K562 (cell line): ENCODE measurements around the gene ERVH48-1. TPM values are rescaled to one million over a fixed set of nuclear protein-coding genes. Genes with fewer than 3 reads are reported as not detected.

Source experiments
- ATAC-seq: fragments of 200-7000 bp; cut with Tn5 transposase; 3 replicates; pipeline ENCODE4 v1.9.1; 2020; ENCODE audit warnings: moderate library complexity
- BruUV-seq: library from RNA; stranded (reverse); fragments of 400-500 nt; replicated peaks from 2 replicates; lab custom pipeline; 2021; lab: Mats Ljungman, UMichigan
- CTCF ChIA-PET: fragments of 300-600 bp; formaldehyde crosslinking; extraction: SDS; loops from one replicate; lab custom pipeline; 2021; ENCODE audit warnings: low intra/inter-chr PET ratio; lab: Yijun Ruan, JAX
- POLR2A ChIA-PET: fragments of 300-600, 350-650 bp; sonication (Branson Sonifier 250); formaldehyde crosslinking; extraction: SDS; loops from one replicate; lab custom pipeline; 2021; ENCODE audit warnings: antibody characterized with exemption, inconsistent platforms; lab: Yijun Ruan, JAX
- DNase-seq, 4 experiments: peaks; one replicate each; pipeline versions ENCODE4 v3.0.0 to v3.0.0-alpha.2; 2011 to 2018; ENCODE audit warnings: low spot score in 3 of 4, mixed read lengths in 3 of 4; ENCODE audit errors: extremely low read depth in 1 of 4
- FAIRE-seq: peaks from 2 replicates; lab custom pipeline; 2011; peaks lifted over from hg19 to GRCh38; lab: Jason Lieb, UNC
- H2AFZ ChIP-seq: 2 replicates; pipeline ENCODE4 v1.6.0; 2011; ENCODE audit warnings: low read depth, low read length, control low read depth, inconsistent platforms
- H3K27ac ChIP-seq: fragments of 200-600 bp; 3 replicates; pipeline ENCODE4 v1.8.0; 2011; ENCODE audit warnings: low read depth, mild to moderate bottlenecking, control low read depth, inconsistent platforms, low read length, moderate library complexity, mixed read lengths; ENCODE audit errors: extremely low read depth
- H3K27me3 ChIP-seq, 2 experiments: fragments of 300-600 bp in 1 of 2; 2 replicates in 1 of 2; 3 replicates in 1 of 2; pipeline versions ENCODE4 v1.6.0 to v1.8.0; 2011; ENCODE audit warnings: inconsistent platforms in 2 of 2, low read length in 2 of 2, mild to moderate bottlenecking in 1 of 2, mixed read lengths in 1 of 2, moderate library complexity in 1 of 2; ENCODE audit not compliant: control insufficient read depth in 2 of 2, insufficient read depth in 2 of 2
- H3K36me3 ChIP-seq: fragments of 300-600 bp; 3 replicates; pipeline ENCODE4 v1.8.0; 2011; ENCODE audit warnings: mild to moderate bottlenecking, low read length, inconsistent platforms; ENCODE audit not compliant: control insufficient read depth, insufficient read depth
- H3K4me1 ChIP-seq, 2 experiments: fragments of 200-600 bp in 1 of 2; replicated peaks in 1 of 2; 2 replicates in 1 of 2; 3 replicates in 1 of 2; pipeline versions ENCODE4 v1.5.1 to v1.8.0; 2011; ENCODE audit warnings: inconsistent platforms in 2 of 2, low read length in 2 of 2, mild to moderate bottlenecking in 1 of 2, mixed read lengths in 1 of 2, moderate library complexity in 1 of 2; ENCODE audit not compliant: control insufficient read depth in 2 of 2, insufficient read depth in 2 of 2
- H3K4me2 ChIP-seq: 2 replicates; pipeline ENCODE4 v1.6.1; 2011; ENCODE audit warnings: low read length, control low read depth, inconsistent platforms, mixed read lengths; ENCODE audit not compliant: insufficient read depth
- H3K4me3 ChIP-seq: fragments of 200-600 bp; sonication (generic), shearing (Covaris generic); 2 replicates; pipeline ENCODE4 v1.5.1; 2016; ENCODE audit warnings: control low read depth, inconsistent platforms
- H3K79me2 ChIP-seq: fragments of 200-600 bp; 3 replicates; pipeline ENCODE4 v1.8.0; 2011; ENCODE audit warnings: low read length, inconsistent platforms; ENCODE audit not compliant: control insufficient read depth, insufficient read depth
- H3K9ac ChIP-seq, 2 experiments: 2 replicates each; pipeline versions ENCODE4 v1.6.0 to v1.6.1; 2011; ENCODE audit warnings: low read depth in 2 of 2, low read length in 2 of 2, control low read depth in 1 of 2, inconsistent platforms in 1 of 2, mild to moderate bottlenecking in 1 of 2, mixed read lengths in 1 of 2; ENCODE audit not compliant: insufficient read depth in 1 of 2
- H3K9me1 ChIP-seq: one replicate; pipeline ENCODE4 v1.6.0; 2011; ENCODE audit warnings: inconsistent platforms, mild to moderate bottlenecking, low read length, moderate library complexity; ENCODE audit not compliant: control insufficient read depth, insufficient read depth
- H3K9me3 ChIP-seq: replicated peaks from 2 replicates; pipeline ENCODE4 v1.5.1; 2011; ENCODE audit warnings: low read depth, low read length, inconsistent platforms; ENCODE audit not compliant: control insufficient read depth, insufficient read depth
- H4K20me1 ChIP-seq: replicated peaks from 2 replicates; pipeline ENCODE4 v1.6.1; 2011; ENCODE audit warnings: low read length, inconsistent platforms, mixed read lengths; ENCODE audit not compliant: control insufficient read depth, insufficient read depth
- DPF2 ChIP-seq: fragments of 450-650 bp; IDR thresholded peaks from 2 replicates; pipeline ENCODE4 v1.6.1; 2016
- MAFG ChIP-seq: fragments of 450-650 bp; conservative IDR thresholded peaks from 2 replicates; pipeline ENCODE4 v1.6.1; 2016; ENCODE audit warnings: missing genetic modification characterization, missing compliant biosample characterization
- MED1 ChIP-seq: sonication (generic); formaldehyde crosslinking; IDR thresholded peaks from 2 replicates; pipeline ENCODE4 v1.8.1; 2023; ENCODE audit warnings: missing genetic modification reagents, borderline replicate concordance
- OTX1 ChIP-seq: fragments of 450-650 bp; formaldehyde crosslinking; IDR thresholded peaks from 2 replicates; pipeline ENCODE4 v1.4.0; 2022; ENCODE audit warnings: mild to moderate bottlenecking
- RBM39 ChIP-seq: fragments of 200-400 bp; formaldehyde crosslinking; optimal IDR thresholded peaks from 2 replicates; pipeline ENCODE3; 2018; ENCODE audit warnings: low read depth, low read length
- TAL1 ChIP-seq: fragments of 450-650 bp; IDR thresholded peaks from 2 replicates; pipeline ENCODE4 v1.6.1; 2016; ENCODE audit warnings: mild to moderate bottlenecking
- TCF7 ChIP-seq: sonication (generic); IDR thresholded peaks from 2 replicates; pipeline ENCODE4 v1.6.1; 2016; ENCODE audit warnings: antibody characterized with exemption, borderline replicate concordance
- U2AF2 ChIP-seq: fragments of 200-400 bp; formaldehyde crosslinking; optimal IDR thresholded peaks from 2 replicates; pipeline ENCODE3; 2017; ENCODE audit warnings: low read depth, mild to moderate bottlenecking, low read length
- ZC3H8 ChIP-seq: fragments of 450-650 bp; IDR thresholded peaks from 2 replicates; pipeline ENCODE4 v1.6.1; 2017
- ZEB2 ChIP-seq: fragments of 450-650 bp; IDR thresholded peaks from 2 replicates; pipeline ENCODE4 v1.6.1; 2016
- ZNF3 ChIP-seq: fragments of 250-450 bp; sonication (Bioruptor Pico); IDR thresholded peaks from 2 replicates; pipeline ENCODE4 v1.5.0; 2021; ENCODE audit warnings: mild to moderate bottlenecking, moderate library complexity
- ZNF316 ChIP-seq: fragments of 450-650 bp; IDR thresholded peaks from 2 replicates; pipeline ENCODE4 v1.6.1; 2016
- ZNF41 ChIP-seq: fragments of 250-450 bp; sonication (Bioruptor Pico); conservative IDR thresholded peaks from 2 replicates; pipeline ENCODE4 v1.4.0; 2020; ENCODE audit warnings: mild to moderate bottlenecking
- WGBS: fragments of 100-300 bp; shearing (Covaris generic); methylation state at CpG from one replicate; pipeline ENCODE4 v1.1.6; 2016; ENCODE audit warnings: low coverage, mixed read lengths; ENCODE audit not compliant: insufficient coverage; ENCODE audit errors: missing lambda C conversion rate; 5-methylcytosine and 5-hydroxymethylcytosine counted together
- in situ Hi-C: fragments of 300-500 bp; cut with MboI; formaldehyde crosslinking; loops from 4 replicates; pipeline ENCODE4 v1.15.0; 2018; ENCODE audit warnings: inconsistent platforms, mixed read lengths
- intact Hi-C: fragments of 100-400 bp; cut with micrococcal nuclease; formaldehyde crosslinking; loops from 2 replicates; pipeline ENCODE4 v1.14.2; 2022
- polyA plus RNA-seq, 8 experiments: library from polyadenylated mRNA; depleted of rRNA in 4 of 8; stranded (reverse) in 5 of 8; unstranded in 3 of 8; fragments of >200 nt; fragmentation: Nextera tagmentation in 2 of 8; fragmentation: Illumina TruSeq in 1 of 8; extraction: Ambion mirVana in 2 of 8; extraction: Trizol in 1 of 8; gene quantifications; 2 replicates each; pipeline versions ENCODE4 v1.2.1 to v1.2.3, GENCODE V29; 2011 to 2014; ENCODE audit warnings: inconsistent platforms in 1 of 8, missing spikeins in 1 of 8
- total RNA-seq, 7 experiments: library from RNA; depleted of rRNA in 6 of 7; stranded (reverse); fragments of >200 nt in 6 of 7; fragmentation: Illumina TruSeq in 2 of 7; extraction: Trizol in 2 of 7; gene quantifications; 2 replicates each; pipeline versions ENCODE4 v1.2.1 to v1.2.3, GENCODE V29; 2011 to 2021; ENCODE audit warnings: low replicate concordance in 1 of 7
- TF ChIP-seq, protein P1 (sequence below): fragments of 450-650 bp; conservative IDR thresholded peaks from 2 replicates; pipeline ENCODE4 v1.6.1; 2016; ENCODE audit warnings: missing genetic modification characterization, low read depth, mild to moderate bottlenecking, missing compliant biosample characterization, moderate library complexity
- TF ChIP-seq, protein P2 (sequence below), 2 experiments: fragments of 450-650 bp; IDR thresholded peaks; 2 replicates each; pipeline ENCODE4 v1.6.1; 2016
- TF ChIP-seq, protein P3 (sequence below): fragments of 450-650 bp; IDR thresholded peaks from 2 replicates; pipeline ENCODE4 v1.6.1; 2017; ENCODE audit warnings: antibody characterized with exemption
- TF ChIP-seq, protein P4 (sequence below): fragments of 200-800 bp; sonication (Bioruptor generic); IDR thresholded peaks from 2 replicates; pipeline ENCODE4 v1.6.1; 2017; ENCODE audit warnings: missing genetic modification characterization, missing compliant biosample characterization
- TF ChIP-seq, protein P5 (sequence below): sonication (generic); formaldehyde crosslinking; IDR thresholded peaks from 2 replicates; pipeline ENCODE4 v1.9.0; 2022; ENCODE audit warnings: mild to moderate bottlenecking, missing genetic modification reagents

Gene ERVH48-1
- total and polyA plus RNA-seq, 9 of the 15 experiments (the other 6 are each of a cell fraction or from before 2014, with no cell fraction given): 0.08 to 0.49 (median 0.16) TPM; not detected in 3

DNA sequence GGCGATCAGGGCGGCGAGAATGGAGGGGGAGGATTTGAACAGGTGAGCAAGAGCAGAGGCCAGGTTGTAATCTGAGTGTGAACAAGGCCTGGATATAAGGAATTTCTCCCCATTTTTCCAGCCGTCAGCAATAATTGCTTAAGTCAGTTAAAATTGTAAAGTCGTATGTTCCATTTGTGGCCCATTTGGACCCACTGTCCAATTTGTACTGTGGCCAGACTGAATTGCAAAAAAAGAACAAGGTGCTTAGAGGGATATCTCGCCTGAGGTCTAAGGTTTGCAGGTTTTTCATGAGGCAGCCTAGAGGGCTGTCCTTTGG, 1.0 kb downstream of the ERVH48-1 start:
- in situ Hi-C loops: loop anchor here (25.0 kb wide), 1 partner anchor 188 kb away; the partner anchor contains the start of gene U2AF1
- no peaks in the 10 kb centered on the region for H3K27me3 ChIP-seq
- peaks cover 33 to 36% of the 10 kb centered on the region in 2 experiments for H3K4me1 ChIP-seq
- H3K4me2 ChIP-seq: peak overlapping the region; percentile 44
- ChIA-PET POLR2A (no interaction called here), CTCF (interaction anchor here (0.6 kb wide), 1 partner anchor 339 kb away, joined by 4 read pairs; no protein-coding TSS in a partner anchor)
- ATAC-seq: no peak
- H3K36me3 ChIP-seq: no peaks in the 10 kb centered on the region
- H3K9ac ChIP-seq: peak overlapping the region; percentile 58 to 74; a peak in 3 of 4 replicates
- H3K79me2 ChIP-seq: no peaks in the 10 kb centered on the region
- no peaks in the 10 kb centered on the region for H3K9me3 ChIP-seq
- peak overlapping the region; percentile 96 for H2AFZ ChIP-seq
- DNase-seq: no peak
- BruUV-seq: TSS peak; percentile 91
- H3K4me3 ChIP-seq: no peak overlapping the region
- no peak for FAIRE-seq
- no peaks in the 10 kb centered on the region for H3K9me1 ChIP-seq
- H3K27ac ChIP-seq: peak overlapping the region; percentile 79
- 64% methylated on average over 6 of the region's 6 CpGs for WGBS
- H4K20me1 ChIP-seq: no peaks in the 10 kb centered on the region
- intact Hi-C loops: loop anchor here (2.0 to 5.0 kb wide), 3 partner anchors 47 to 723 kb away; partner anchors contain the start of genes PKNOX1 and WDR4
- TF ChIP-seq ZEB2 (0 out of 2 replicates have a peak, but pooled peaks have one; percentile 13), MED1 (CRISPR knock-in tag) (no peak), TAL1 (no peak), ZC3H8 (0 out of 2 replicates have a peak, but pooled peaks have one; percentile 8), ZNF316 (peak; percentile 93), TCF7 (no peak), ZNF41 (CRISPR knock-in tag) (no peak), ZNF3 (CRISPR knock-in tag) (no peak), DPF2 (0 out of 2 replicates have a peak, but pooled peaks have one; percentile 10), RBM39 (peak; percentile 46), U2AF2 (no peak), OTX1 (CRISPR knock-in tag) (0 out of 2 replicates have a peak, but pooled peaks have one; percentile 3), MAFG (tag) (peak; percentile 62; the same call in 1 of the 2 replicates)
- TF ChIP-seq, protein P1, sequence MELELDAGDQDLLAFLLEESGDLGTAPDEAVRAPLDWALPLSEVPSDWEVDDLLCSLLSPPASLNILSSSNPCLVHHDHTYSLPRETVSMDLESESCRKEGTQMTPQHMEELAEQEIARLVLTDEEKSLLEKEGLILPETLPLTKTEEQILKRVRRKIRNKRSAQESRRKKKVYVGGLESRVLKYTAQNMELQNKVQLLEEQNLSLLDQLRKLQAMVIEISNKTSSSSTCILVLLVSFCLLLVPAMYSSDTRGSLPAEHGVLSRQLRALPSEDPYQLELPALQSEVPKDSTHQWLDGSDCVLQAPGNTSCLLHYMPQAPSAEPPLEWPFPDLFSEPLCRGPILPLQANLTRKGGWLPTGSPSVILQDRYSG: no peak
- TF ChIP-seq, protein P2, sequence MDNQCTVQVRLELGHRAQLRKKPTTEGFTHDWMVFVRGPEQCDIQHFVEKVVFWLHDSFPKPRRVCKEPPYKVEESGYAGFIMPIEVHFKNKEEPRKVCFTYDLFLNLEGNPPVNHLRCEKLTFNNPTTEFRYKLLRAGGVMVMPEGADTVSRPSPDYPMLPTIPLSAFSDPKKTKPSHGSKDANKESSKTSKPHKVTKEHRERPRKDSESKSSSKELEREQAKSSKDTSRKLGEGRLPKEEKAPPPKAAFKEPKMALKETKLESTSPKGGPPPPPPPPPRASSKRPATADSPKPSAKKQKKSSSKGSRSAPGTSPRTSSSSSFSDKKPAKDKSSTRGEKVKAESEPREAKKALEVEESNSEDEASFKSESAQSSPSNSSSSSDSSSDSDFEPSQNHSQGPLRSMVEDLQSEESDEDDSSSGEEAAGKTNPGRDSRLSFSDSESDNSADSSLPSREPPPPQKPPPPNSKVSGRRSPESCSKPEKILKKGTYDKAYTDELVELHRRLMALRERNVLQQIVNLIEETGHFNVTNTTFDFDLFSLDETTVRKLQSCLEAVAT (IDR thresholded peaks at IDR 0.05): 0 out of 4 replicates have a peak, but pooled peaks of 1 of the 2 experiments have one; percentile 8
- TF ChIP-seq, protein P3, sequence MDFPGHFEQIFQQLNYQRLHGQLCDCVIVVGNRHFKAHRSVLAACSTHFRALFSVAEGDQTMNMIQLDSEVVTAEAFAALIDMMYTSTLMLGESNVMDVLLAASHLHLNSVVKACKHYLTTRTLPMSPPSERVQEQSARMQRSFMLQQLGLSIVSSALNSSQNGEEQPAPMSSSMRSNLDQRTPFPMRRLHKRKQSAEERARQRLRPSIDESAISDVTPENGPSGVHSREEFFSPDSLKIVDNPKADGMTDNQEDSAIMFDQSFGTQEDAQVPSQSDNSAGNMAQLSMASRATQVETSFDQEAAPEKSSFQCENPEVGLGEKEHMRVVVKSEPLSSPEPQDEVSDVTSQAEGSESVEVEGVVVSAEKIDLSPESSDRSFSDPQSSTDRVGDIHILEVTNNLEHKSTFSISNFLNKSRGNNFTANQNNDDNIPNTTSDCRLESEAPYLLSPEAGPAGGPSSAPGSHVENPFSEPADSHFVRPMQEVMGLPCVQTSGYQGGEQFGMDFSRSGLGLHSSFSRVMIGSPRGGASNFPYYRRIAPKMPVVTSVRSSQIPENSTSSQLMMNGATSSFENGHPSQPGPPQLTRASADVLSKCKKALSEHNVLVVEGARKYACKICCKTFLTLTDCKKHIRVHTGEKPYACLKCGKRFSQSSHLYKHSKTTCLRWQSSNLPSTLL: 0 out of 2 replicates have a peak, but pooled peaks have one; percentile 5
- TF ChIP-seq, protein P4, sequence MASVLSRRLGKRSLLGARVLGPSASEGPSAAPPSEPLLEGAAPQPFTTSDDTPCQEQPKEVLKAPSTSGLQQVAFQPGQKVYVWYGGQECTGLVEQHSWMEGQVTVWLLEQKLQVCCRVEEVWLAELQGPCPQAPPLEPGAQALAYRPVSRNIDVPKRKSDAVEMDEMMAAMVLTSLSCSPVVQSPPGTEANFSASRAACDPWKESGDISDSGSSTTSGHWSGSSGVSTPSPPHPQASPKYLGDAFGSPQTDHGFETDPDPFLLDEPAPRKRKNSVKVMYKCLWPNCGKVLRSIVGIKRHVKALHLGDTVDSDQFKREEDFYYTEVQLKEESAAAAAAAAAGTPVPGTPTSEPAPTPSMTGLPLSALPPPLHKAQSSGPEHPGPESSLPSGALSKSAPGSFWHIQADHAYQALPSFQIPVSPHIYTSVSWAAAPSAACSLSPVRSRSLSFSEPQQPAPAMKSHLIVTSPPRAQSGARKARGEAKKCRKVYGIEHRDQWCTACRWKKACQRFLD (CRISPR knock-in tag): no peak
- TF ChIP-seq, protein P5, sequence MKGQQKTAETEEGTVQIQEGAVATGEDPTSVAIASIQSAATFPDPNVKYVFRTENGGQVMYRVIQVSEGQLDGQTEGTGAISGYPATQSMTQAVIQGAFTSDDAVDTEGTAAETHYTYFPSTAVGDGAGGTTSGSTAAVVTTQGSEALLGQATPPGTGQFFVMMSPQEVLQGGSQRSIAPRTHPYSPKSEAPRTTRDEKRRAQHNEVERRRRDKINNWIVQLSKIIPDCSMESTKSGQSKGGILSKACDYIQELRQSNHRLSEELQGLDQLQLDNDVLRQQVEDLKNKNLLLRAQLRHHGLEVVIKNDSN (CRISPR knock-in tag): no peak
